Mammary epithelial cell (primary cell): ENCODE measurements around the gene KCNJ18.

Source experiments
- CTCF ChIP-seq, 2 donors: IDR thresholded peaks in 1 of 2; conservative IDR thresholded peaks in 1 of 2; 2 replicates each; pipeline ENCODE4 v1.5.1; 2011 to 2012; ENCODE audit warnings: inconsistent platforms in 2 of 2, low read length in 2 of 2, mild to moderate bottlenecking in 2 of 2, control low read depth in 1 of 2, low read depth in 1 of 2; ENCODE audit not compliant: insufficient read depth in 1 of 2; ENCODE audit errors: extremely low read depth in 1 of 2
- EZH2 ChIP-seq: IDR thresholded peaks from 2 replicates; pipeline ENCODE4 v1.6.1; 2012; ENCODE audit warnings: low read length, inconsistent platforms, borderline replicate concordance

DNA sequence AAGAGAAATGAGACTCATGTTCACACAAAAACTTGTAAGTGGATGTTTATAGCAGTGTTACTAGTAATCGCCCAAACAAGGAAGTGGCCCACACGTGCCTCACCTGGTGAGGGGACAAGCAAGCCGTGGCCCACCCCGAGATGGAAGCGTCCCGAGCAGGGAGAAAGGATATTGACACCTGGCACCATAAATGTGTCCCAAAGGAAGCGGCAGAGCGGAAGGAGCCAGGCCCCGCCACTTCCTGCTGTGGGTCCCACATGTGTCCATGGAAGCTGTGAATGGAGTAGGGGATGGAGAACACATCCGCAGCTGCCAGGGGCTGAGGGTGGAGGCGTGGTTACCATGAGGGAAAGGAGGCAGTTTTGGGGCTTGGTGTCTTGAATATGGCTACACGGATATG, 18.9 kb downstream of the KCNJ18 start:
- TF ChIP-seq CTCF (conservative IDR thresholded peaks at IDR 0.05 in 1 of 2, IDR thresholded peaks at IDR 0.05 in 1 of 2; ENCODE audit: extremely low read depth in 1 of 2, insufficient read depth in 1 of 2, low read depth in 1 of 2, low read length in 2 of 2), result no peak
- TF ChIP-seq EZH2, result no peak
